Measurements from ENCODE around the gene TBC1D20. TPM values are rescaled to one million over a fixed set of nuclear protein-coding genes. Genes with fewer than 3 reads are reported as not detected.

The TBC1D20 gene
- total RNA-seq, 2 donors from 2014 or later = 38.0 to 53.1 TPM

DNA sequence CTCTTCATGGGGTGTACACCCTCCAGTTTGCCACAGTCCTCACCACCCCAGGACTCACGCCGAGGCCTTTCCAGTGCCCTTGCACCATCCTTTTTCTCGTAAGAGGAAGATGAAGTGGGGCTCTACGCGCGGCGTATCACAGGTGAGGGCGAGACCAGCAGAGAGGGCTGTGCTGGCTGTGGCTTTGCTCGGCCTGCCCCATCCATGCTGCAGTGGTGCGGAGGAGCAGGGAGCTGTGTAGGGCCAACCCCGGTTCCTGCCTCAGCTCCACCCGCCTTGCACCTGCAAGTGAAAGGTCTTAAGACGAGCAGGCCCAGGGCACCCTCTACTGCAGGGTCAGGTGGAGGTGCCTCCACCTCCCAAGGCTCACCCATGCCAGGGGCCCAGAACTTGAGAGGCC lies 30.1 kb downstream of the TBC1D20 start:
- Histone ChIP-seq H3K27me3 (replicated peaks; ENCODE audit: insufficient read depth) (no peaks in the 10 kb centered on the region), H3K4me3 (no peak overlapping the region), H3K36me3 (peaks cover 3 to 10% of the 10 kb centered on the region in 2 donors), H3K4me1 (replicated peaks) (no peaks in the 10 kb centered on the region), H3K27ac (no peak overlapping the region), H3K9me3 (no peaks in the 10 kb centered on the region)
- WGBS = 93% methylated on average over 13 of the region's 13 CpGs
- TF ChIP-seq, protein P1, sequence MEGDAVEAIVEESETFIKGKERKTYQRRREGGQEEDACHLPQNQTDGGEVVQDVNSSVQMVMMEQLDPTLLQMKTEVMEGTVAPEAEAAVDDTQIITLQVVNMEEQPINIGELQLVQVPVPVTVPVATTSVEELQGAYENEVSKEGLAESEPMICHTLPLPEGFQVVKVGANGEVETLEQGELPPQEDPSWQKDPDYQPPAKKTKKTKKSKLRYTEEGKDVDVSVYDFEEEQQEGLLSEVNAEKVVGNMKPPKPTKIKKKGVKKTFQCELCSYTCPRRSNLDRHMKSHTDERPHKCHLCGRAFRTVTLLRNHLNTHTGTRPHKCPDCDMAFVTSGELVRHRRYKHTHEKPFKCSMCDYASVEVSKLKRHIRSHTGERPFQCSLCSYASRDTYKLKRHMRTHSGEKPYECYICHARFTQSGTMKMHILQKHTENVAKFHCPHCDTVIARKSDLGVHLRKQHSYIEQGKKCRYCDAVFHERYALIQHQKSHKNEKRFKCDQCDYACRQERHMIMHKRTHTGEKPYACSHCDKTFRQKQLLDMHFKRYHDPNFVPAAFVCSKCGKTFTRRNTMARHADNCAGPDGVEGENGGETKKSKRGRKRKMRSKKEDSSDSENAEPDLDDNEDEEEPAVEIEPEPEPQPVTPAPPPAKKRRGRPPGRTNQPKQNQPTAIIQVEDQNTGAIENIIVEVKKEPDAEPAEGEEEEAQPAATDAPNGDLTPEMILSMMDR (IDR thresholded peaks at IDR 0.05) = no peak
- TF ChIP-seq POLR2AphosphoS5 (IDR thresholded peaks at IDR 0.05) (no peak), POLR2A (IDR thresholded peaks at IDR 0.05) (no peak)
- DNase-seq (ENCODE audit: low spot score) = no peak
- intact Hi-C loops (cut with DNase I) = no loop called here

DNA sequence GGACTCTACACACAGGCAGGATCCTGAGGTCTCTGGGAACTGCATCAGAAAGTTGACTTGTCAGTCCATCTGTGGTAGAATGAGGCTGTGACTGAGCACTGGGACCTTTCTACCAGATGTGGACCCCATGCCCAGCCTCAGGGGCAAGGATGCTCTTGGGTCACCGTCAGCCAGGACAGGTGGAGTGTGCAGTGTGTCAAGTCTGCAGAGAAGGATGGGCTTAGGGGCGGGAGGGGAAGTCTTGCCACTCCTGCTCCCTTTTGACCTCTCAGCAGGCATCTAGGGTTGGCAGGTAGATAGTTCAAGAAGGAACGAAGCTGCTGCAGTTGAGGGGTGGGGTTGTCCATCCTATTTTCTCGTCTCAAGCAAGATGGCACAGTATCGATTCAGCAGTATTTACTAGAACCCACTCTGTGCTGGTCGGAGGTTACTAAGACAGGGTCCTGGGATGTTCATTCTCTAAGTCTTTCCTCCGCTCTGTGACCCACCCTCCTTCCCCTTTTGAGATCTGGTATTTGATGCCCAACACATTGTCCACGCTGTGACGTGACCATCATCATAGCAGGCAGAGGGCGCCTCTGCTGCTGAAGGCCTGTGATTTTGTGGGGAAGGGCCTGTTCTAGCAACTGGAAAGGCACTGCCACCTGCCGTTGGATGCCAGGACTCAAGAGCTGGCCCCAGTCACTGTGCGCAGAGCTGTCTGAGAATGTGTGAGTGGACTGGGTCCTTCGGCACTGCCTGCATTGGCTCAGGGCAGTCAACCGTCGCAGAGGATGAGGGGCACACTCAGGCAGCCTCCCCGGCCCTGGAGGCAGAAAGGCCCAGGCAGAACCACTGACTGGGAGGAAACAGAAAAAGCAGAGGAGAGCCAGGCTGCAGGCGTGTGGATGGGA lies 31.1 kb downstream of the TBC1D20 start:
- intact Hi-C loops (cut with DNase I) = no loop called here
- Histone ChIP-seq H3K27me3 (replicated peaks; ENCODE audit: insufficient read depth) (no peaks in the 10 kb centered on the region), H3K4me3 (no peak overlapping the region), H3K4me1 (replicated peaks) (no peaks in the 10 kb centered on the region), H3K27ac (no peak overlapping the region), H3K9me3 (no peaks in the 10 kb centered on the region), H3K36me3 (peaks cover 3 to 10% of the 10 kb centered on the region in 2 donors)
- TF ChIP-seq, protein P1 (IDR thresholded peaks at IDR 0.05) = peak; percentile 27 to 91 (median 88)
- TF ChIP-seq POLR2A (IDR thresholded peaks at IDR 0.05) = no peak
- TF ChIP-seq POLR2AphosphoS5 (IDR thresholded peaks at IDR 0.05) = peak; percentile 82
- WGBS = 50% methylated on average over 17 of the region's 17 CpGs
- DNase-seq (ENCODE audit: low spot score) = peak; percentile 82

DNA sequence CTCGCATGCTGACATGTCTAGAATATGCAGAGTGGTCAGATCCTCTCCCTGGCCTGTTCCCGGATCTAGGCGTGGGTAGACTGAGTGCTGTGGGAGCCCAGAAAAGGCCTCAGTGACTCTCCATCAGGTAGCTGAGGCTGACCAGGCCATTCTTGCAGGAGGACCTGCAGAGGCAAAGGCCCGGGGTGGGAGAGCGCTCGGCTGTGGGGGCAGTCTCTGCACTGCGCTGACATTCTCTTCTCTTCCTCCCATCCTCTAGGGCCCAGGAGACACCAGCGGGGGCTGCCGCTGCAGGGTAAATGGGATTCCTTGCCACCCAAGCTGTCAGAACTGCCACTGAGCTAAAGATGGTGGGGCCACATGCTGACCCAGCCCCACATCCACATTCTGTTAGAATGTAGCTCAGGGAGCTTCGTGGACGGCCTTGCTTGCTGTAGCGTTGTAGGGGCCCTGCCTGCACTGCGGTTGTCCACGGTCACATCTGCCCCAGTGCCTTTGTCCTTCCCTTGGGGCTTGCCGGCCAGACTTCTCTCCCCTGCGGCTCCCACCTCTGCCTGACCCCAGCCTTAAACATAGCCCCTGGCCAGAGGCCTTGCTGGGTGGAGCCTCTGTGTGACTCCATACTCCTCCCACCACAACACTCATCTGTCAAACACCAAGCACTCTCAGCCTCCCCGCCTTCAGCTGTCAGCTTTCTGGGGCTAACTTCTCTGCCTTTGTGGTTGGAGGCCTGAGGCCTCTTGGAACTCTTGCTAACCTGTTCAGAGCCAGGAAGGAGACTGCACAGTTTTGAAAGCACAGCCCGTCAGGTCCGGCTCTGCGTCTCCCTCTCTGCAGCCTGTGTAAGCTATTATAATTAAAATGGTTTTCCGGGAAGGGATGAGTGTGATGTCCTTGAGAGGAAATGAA lies 32.0 kb downstream of the TBC1D20 start:
- Histone ChIP-seq H3K4me1 (replicated peaks) (no peaks in the 10 kb centered on the region), H3K9me3 (no peaks in the 10 kb centered on the region), H3K4me3 (no peak overlapping the region), H3K27me3 (replicated peaks; ENCODE audit: insufficient read depth) (no peaks in the 10 kb centered on the region), H3K36me3 (peaks cover 3 to 7% of the 10 kb centered on the region in 2 donors), H3K27ac (no peak overlapping the region)
- TF ChIP-seq POLR2A (IDR thresholded peaks at IDR 0.05) = no peak
- TF ChIP-seq POLR2AphosphoS5 (IDR thresholded peaks at IDR 0.05) = no peak
- TF ChIP-seq, protein P1 (IDR thresholded peaks at IDR 0.05) = no peak
- no peak for DNase-seq (ENCODE audit: low spot score)
- intact Hi-C loops (cut with DNase I) = no loop called here
- WGBS = 90% methylated on average over 21 of the region's 21 CpGs

DNA sequence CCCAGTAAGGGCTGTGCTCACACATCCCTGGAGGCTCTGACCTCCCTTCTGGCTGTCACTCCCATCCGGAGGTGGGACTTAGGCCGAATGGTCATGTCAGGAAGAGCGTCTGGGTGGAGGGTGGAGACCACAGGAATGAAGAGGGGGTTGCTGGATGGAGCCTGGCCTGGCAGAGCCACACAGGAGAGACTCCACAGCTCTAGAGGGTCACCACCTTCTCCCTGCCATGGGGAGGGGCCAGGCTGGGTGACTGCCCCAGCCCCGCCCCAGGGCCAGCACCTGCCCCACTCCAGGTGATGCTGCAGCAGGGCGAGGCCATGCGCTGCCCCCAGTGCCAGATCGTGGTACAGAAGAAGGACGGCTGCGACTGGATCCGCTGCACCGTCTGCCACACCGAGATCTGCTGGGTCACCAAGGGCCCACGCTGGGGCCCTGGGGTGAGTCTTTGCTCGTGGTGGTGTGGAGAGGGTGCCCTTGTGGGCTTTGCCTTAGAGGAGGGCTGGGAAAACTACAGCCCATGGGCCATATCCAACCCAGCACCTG lies 33.6 kb downstream of the TBC1D20 start:
- no peaks in the 10 kb centered on the region for H3K4me1 ChIP-seq (replicated peaks)
- H3K36me3 ChIP-seq = peaks cover 3 to 4% of the 10 kb centered on the region in 2 donors
- intact Hi-C loops (cut with DNase I) = no loop called here
- 85% methylated on average over 14 of the region's 14 CpGs for WGBS
- DNase-seq (ENCODE audit: low spot score) = no peak
- no peaks in the 10 kb centered on the region for H3K9me3 ChIP-seq
- no peak for TF ChIP-seq POLR2A (IDR thresholded peaks at IDR 0.05)
- TF ChIP-seq, protein P1 (IDR thresholded peaks at IDR 0.05) = no peak
- no peak for TF ChIP-seq POLR2AphosphoS5 (IDR thresholded peaks at IDR 0.05)
- no peaks in the 10 kb centered on the region for H3K27me3 ChIP-seq (replicated peaks; ENCODE audit: insufficient read depth)
- no peak overlapping the region for H3K27ac ChIP-seq
- H3K4me3 ChIP-seq = no peak overlapping the region

All from prostate gland (tissue), 2 donors.